GM23338 (cell line): ENCODE measurements around the gene SFI1. TPM values are rescaled to one million over a fixed set of nuclear protein-coding genes. Genes with fewer than 3 reads are reported as not detected.

Experiments
- ATAC-seq: fragments of 200-7000 bp; cut with Tn5 transposase; 3 replicates; pipeline ENCODE4 v1.9.1; 2020
- DNase-seq: peaks from one replicate; pipeline ENCODE4 v3.0.0-alpha.2; 2015; ENCODE audit warnings: low spot score
- H2AFZ ChIP-seq: fragments of 200-600 bp; sonication (generic); 2 replicates; pipeline ENCODE4 v1.8.0; 2016; ENCODE audit warnings: antibody characterized with exemption, mild to moderate bottlenecking, moderate library complexity
- H3F3A ChIP-seq: fragments of 200-600 bp; sonication (generic); replicated peaks from 2 replicates; pipeline ENCODE4 v1.8.0; 2017; ENCODE audit warnings: antibody characterized with exemption, mixed run types, low read depth
- H3K27ac ChIP-seq: fragments of 200-600 bp; sonication (generic); 2 replicates; pipeline ENCODE4 v1.6.1; 2016; ENCODE audit warnings: low read depth
- H3K27me3 ChIP-seq: fragments of 200-600 bp; sonication (generic); 2 replicates; pipeline ENCODE4 v1.8.0; 2016; ENCODE audit warnings: mild to moderate bottlenecking, mixed run types, moderate library complexity; ENCODE audit not compliant: insufficient read depth
- H3K36me3 ChIP-seq: fragments of 200-600 bp; sonication (generic); 2 replicates; pipeline ENCODE4 v1.8.0; 2016; ENCODE audit warnings: mild to moderate bottlenecking; ENCODE audit not compliant: insufficient read depth
- H3K4me1 ChIP-seq: fragments of 200-600 bp; sonication (generic); 2 replicates; pipeline ENCODE4 v1.8.0; 2016; ENCODE audit warnings: mild to moderate bottlenecking, moderate library complexity; ENCODE audit not compliant: insufficient read depth
- H3K4me2 ChIP-seq: fragments of 200-600 bp; sonication (generic); 2 replicates; pipeline ENCODE4 v1.7.1; 2017; ENCODE audit warnings: mixed run types
- H3K4me3 ChIP-seq: fragments of 200-600 bp; sonication (generic); 2 replicates; pipeline ENCODE4 v1.6.1; 2016; ENCODE audit warnings: mixed run types
- H3K79me2 ChIP-seq: fragments of 200-600 bp; sonication (generic); replicated peaks from 2 replicates; pipeline ENCODE4 v1.8.0; 2017; ENCODE audit warnings: mild to moderate bottlenecking; ENCODE audit not compliant: insufficient read depth
- H3K9me2 ChIP-seq: fragments of 200-600 bp; sonication (generic); 2 replicates; pipeline ENCODE4 v1.8.0; 2017; ENCODE audit not compliant: insufficient read depth
- H4K20me1 ChIP-seq: fragments of 200-600 bp; sonication (generic); replicated peaks from 2 replicates; pipeline ENCODE4 v1.8.0; 2017; ENCODE audit warnings: mild to moderate bottlenecking; ENCODE audit not compliant: insufficient read depth
- H3K27ac Mint-ChIP-seq: 2 replicates; pipeline ENCODE4 v1.8.0; 2020; ENCODE audit warnings: inconsistent platforms, mild to moderate bottlenecking, moderate library complexity, mixed read lengths
- H3K27me3 Mint-ChIP-seq: 3 replicates; pipeline ENCODE4 v1.8.0; 2022; ENCODE audit warnings: low read depth, mild to moderate bottlenecking, moderate library complexity, mixed read lengths, inconsistent platforms; ENCODE audit not compliant: insufficient read depth, poor library complexity
- H3K36me3 Mint-ChIP-seq: 3 replicates; pipeline ENCODE4 v1.8.0; 2021; ENCODE audit warnings: low read depth, mild to moderate bottlenecking, inconsistent platforms, moderate library complexity, mixed read lengths
- H3K4me1 Mint-ChIP-seq: 3 replicates; pipeline ENCODE4 v1.8.0; 2020; ENCODE audit warnings: mild to moderate bottlenecking, inconsistent platforms, mixed read lengths
- H3K4me3 Mint-ChIP-seq: 3 replicates; pipeline ENCODE4 v1.8.0; 2021; ENCODE audit warnings: moderate library complexity, mild to moderate bottlenecking, inconsistent platforms, mixed read lengths
- H3K9me3 Mint-ChIP-seq: 3 replicates; pipeline ENCODE4 v1.8.0; 2020; ENCODE audit warnings: moderate library complexity, mild to moderate bottlenecking, inconsistent platforms, mixed read lengths
- CREB1 ChIP-seq: fragments of 250-450 bp; sonication (Bioruptor Pico); IDR thresholded peaks from 2 replicates; pipeline ENCODE4 v1.5.0; 2020; ENCODE audit warnings: low read depth, mild to moderate bottlenecking, moderate library complexity
- CTCF ChIP-seq, 2 experiments: fragments of 200-600 bp in 1 of 2; sonication (generic) in 1 of 2; conservative IDR thresholded peaks; 2 replicates each; pipeline versions ENCODE4 v1.5.1 to v1.6.1; 2016 to 2017; ENCODE audit warnings: antibody characterized with exemption in 2 of 2, low read depth in 2 of 2, mild to moderate bottlenecking in 2 of 2, moderate library complexity in 1 of 2
- EZH2 ChIP-seq: fragments of 200-600 bp; sonication (generic); IDR thresholded peaks from one replicate; pipeline ENCODE4 v1.8.0; 2017; ENCODE audit warnings: antibody characterized with exemption, mild to moderate bottlenecking, low read depth; ENCODE audit not compliant: unreplicated experiment
- EZH2phosphoT487 ChIP-seq: fragments of 200-600 bp; sonication (generic); IDR thresholded peaks from one replicate; pipeline ENCODE4 v1.8.1; 2018; ENCODE audit warnings: antibody characterized with exemption; ENCODE audit not compliant: unreplicated experiment
- JUNB ChIP-seq: IDR thresholded peaks from one replicate; pipeline ENCODE4 v1.6.1; 2016; ENCODE audit warnings: antibody characterized with exemption; ENCODE audit not compliant: unreplicated experiment
- NANOG ChIP-seq: IDR thresholded peaks from 2 replicates; pipeline ENCODE4 v1.6.1; 2016; ENCODE audit warnings: antibody characterized with exemption, borderline replicate concordance
- POLR2AphosphoS5 ChIP-seq: IDR thresholded peaks from 2 replicates; pipeline ENCODE4 v1.6.1; 2016; ENCODE audit warnings: antibody characterized with exemption, low read depth
- REST ChIP-seq: IDR thresholded peaks from one replicate; pipeline ENCODE4 v1.6.1; 2018; ENCODE audit warnings: antibody characterized with exemption; ENCODE audit not compliant: unreplicated experiment
- STAT1 ChIP-seq: IDR thresholded peaks from one replicate; pipeline ENCODE4 v1.6.1; 2016; ENCODE audit warnings: antibody characterized with exemption; ENCODE audit not compliant: unreplicated experiment
- ZNF114 ChIP-seq: fragments of 250-450 bp; sonication (Bioruptor Pico); IDR thresholded peaks from 2 replicates; pipeline ENCODE4 v1.5.0; 2020; ENCODE audit warnings: mild to moderate bottlenecking, moderate library complexity
- ZNF331 ChIP-seq: fragments of 250-450 bp; sonication (Bioruptor Pico); IDR thresholded peaks from 2 replicates; pipeline ENCODE4 v1.5.0; 2020; ENCODE audit warnings: low read depth, mild to moderate bottlenecking, moderate library complexity
- polyA plus RNA-seq: library from polyadenylated mRNA; unstranded; fragments of >200 nt; fragmentation: Nextera tagmentation; extraction: Ambion mirVana; gene quantifications from 2 replicates; pipeline ENCODE4 v1.2.1, GENCODE V29; 2016
- total RNA-seq: library from RNA; depleted of rRNA; stranded (reverse); fragments of >200 nt; shearing (Covaris generic); gene quantifications from 2 replicates; pipeline ENCODE4 v1.2.3, GENCODE V29; 2014

The SFI1 gene
- total and polyA plus RNA-seq, 2 experiments from 2014 or later: 16.7 to 25.6 TPM

GRCh38 chr22:31639436-31640039 is 143.2 kb downstream of the SFI1 start:
- Histone ChIP-seq H3K27me3 (no peaks in the 10 kb centered on the region), H3K4me1 (peaks cover 4% of the 10 kb centered on the region; the same call in 1 of the 2 replicates), H3K4me3 (no peak overlapping the region), H2AFZ (no peak overlapping the region), H3F3A (no peaks in the 10 kb centered on the region), H3K4me2 (no peak overlapping the region), H3K27ac (0 out of 2 replicates have a peak overlapping the region, but pooled peaks have one; percentile 72), H3K36me3 (no peaks in the 10 kb centered on the region), H3K9me2 (no peaks in the 10 kb centered on the region), H3K79me2 (peaks cover 72% of the 10 kb centered on the region), H4K20me1 (peaks cover 17% of the 10 kb centered on the region)
- H3K27ac Mint-ChIP-seq: 0 out of 2 replicates have a peak overlapping the region, but pooled peaks have one; percentile 27
- H3K27me3 Mint-ChIP-seq: peaks cover 4% of the 10 kb centered on the region
- no peak overlapping the region for H3K4me3 Mint-ChIP-seq
- no peaks in the 10 kb centered on the region for H3K9me3 Mint-ChIP-seq
- TF ChIP-seq NANOG (no peak), REST (no peak), CTCF (conservative IDR thresholded peaks at IDR 0.05; ENCODE audit: low read depth in 2 of 2) (no peak), EZH2phosphoT487 (no peak), JUNB (no peak), STAT1 (no peak), POLR2AphosphoS5 (no peak), ZNF114 (CRISPR knock-in tag) (no peak), EZH2 (no peak), ZNF331 (no peak), CREB1 (CRISPR knock-in tag) (no peak)
- ATAC-seq (no peak), DNase-seq (no peak)
- H3K4me1 Mint-ChIP-seq: peaks cover 14% of the 10 kb centered on the region; the same call in 2 of the 3 replicates
- H3K36me3 Mint-ChIP-seq: peaks cover 28% of the 10 kb centered on the region
